K562 (cell line): ENCODE measurements around the gene STAT6. TPM values are rescaled to one million over a fixed set of nuclear protein-coding genes. Genes with fewer than 3 reads are reported as not detected.

Experiments
- ATAC-seq: fragments of 200-7000 bp; cut with Tn5 transposase; 3 replicates; pipeline ENCODE4 v1.9.1; 2020; ENCODE audit warnings: moderate library complexity
- BruUV-seq: library from RNA; stranded (reverse); fragments of 400-500 nt; replicated peaks from 2 replicates; lab custom pipeline; 2021; lab: Mats Ljungman, UMichigan
- CTCF ChIA-PET: fragments of 300-600 bp; formaldehyde crosslinking; extraction: SDS; loops from one replicate; lab custom pipeline; 2021; ENCODE audit warnings: low intra/inter-chr PET ratio; lab: Yijun Ruan, JAX
- POLR2A ChIA-PET: fragments of 300-600, 350-650 bp; sonication (Branson Sonifier 250); formaldehyde crosslinking; extraction: SDS; loops from one replicate; lab custom pipeline; 2021; ENCODE audit warnings: antibody characterized with exemption, inconsistent platforms; lab: Yijun Ruan, JAX
- DNase-seq, 4 experiments: peaks; one replicate each; pipeline versions ENCODE4 v3.0.0 to v3.0.0-alpha.2; 2011 to 2018; ENCODE audit warnings: low spot score in 3 of 4, mixed read lengths in 3 of 4; ENCODE audit errors: extremely low read depth in 1 of 4
- FAIRE-seq: peaks from 2 replicates; lab custom pipeline; 2011; peaks lifted over from hg19 to GRCh38; lab: Jason Lieb, UNC
- H2AFZ ChIP-seq: 2 replicates; pipeline ENCODE4 v1.6.0; 2011; ENCODE audit warnings: low read depth, low read length, control low read depth, inconsistent platforms
- H3K27ac ChIP-seq: fragments of 200-600 bp; 3 replicates; pipeline ENCODE4 v1.8.0; 2011; ENCODE audit warnings: low read depth, mild to moderate bottlenecking, control low read depth, inconsistent platforms, low read length, moderate library complexity, mixed read lengths; ENCODE audit errors: extremely low read depth
- H3K27me3 ChIP-seq, 2 experiments: fragments of 300-600 bp in 1 of 2; 2 replicates in 1 of 2; 3 replicates in 1 of 2; pipeline versions ENCODE4 v1.6.0 to v1.8.0; 2011; ENCODE audit warnings: inconsistent platforms in 2 of 2, low read length in 2 of 2, mild to moderate bottlenecking in 1 of 2, mixed read lengths in 1 of 2, moderate library complexity in 1 of 2; ENCODE audit not compliant: control insufficient read depth in 2 of 2, insufficient read depth in 2 of 2
- H3K36me3 ChIP-seq: fragments of 300-600 bp; 3 replicates; pipeline ENCODE4 v1.8.0; 2011; ENCODE audit warnings: mild to moderate bottlenecking, low read length, inconsistent platforms; ENCODE audit not compliant: control insufficient read depth, insufficient read depth
- H3K4me1 ChIP-seq, 2 experiments: fragments of 200-600 bp in 1 of 2; replicated peaks in 1 of 2; 2 replicates in 1 of 2; 3 replicates in 1 of 2; pipeline versions ENCODE4 v1.5.1 to v1.8.0; 2011; ENCODE audit warnings: inconsistent platforms in 2 of 2, low read length in 2 of 2, mild to moderate bottlenecking in 1 of 2, mixed read lengths in 1 of 2, moderate library complexity in 1 of 2; ENCODE audit not compliant: control insufficient read depth in 2 of 2, insufficient read depth in 2 of 2
- H3K4me2 ChIP-seq: 2 replicates; pipeline ENCODE4 v1.6.1; 2011; ENCODE audit warnings: low read length, control low read depth, inconsistent platforms, mixed read lengths; ENCODE audit not compliant: insufficient read depth
- H3K4me3 ChIP-seq: fragments of 200-600 bp; sonication (generic), shearing (Covaris generic); 2 replicates; pipeline ENCODE4 v1.5.1; 2016; ENCODE audit warnings: control low read depth, inconsistent platforms
- H3K79me2 ChIP-seq: fragments of 200-600 bp; 3 replicates; pipeline ENCODE4 v1.8.0; 2011; ENCODE audit warnings: low read length, inconsistent platforms; ENCODE audit not compliant: control insufficient read depth, insufficient read depth
- H3K9ac ChIP-seq, 2 experiments: 2 replicates each; pipeline versions ENCODE4 v1.6.0 to v1.6.1; 2011; ENCODE audit warnings: low read depth in 2 of 2, low read length in 2 of 2, control low read depth in 1 of 2, inconsistent platforms in 1 of 2, mild to moderate bottlenecking in 1 of 2, mixed read lengths in 1 of 2; ENCODE audit not compliant: insufficient read depth in 1 of 2
- H3K9me1 ChIP-seq: one replicate; pipeline ENCODE4 v1.6.0; 2011; ENCODE audit warnings: inconsistent platforms, mild to moderate bottlenecking, low read length, moderate library complexity; ENCODE audit not compliant: control insufficient read depth, insufficient read depth
- H3K9me3 ChIP-seq: replicated peaks from 2 replicates; pipeline ENCODE4 v1.5.1; 2011; ENCODE audit warnings: low read depth, low read length, inconsistent platforms; ENCODE audit not compliant: control insufficient read depth, insufficient read depth
- H4K20me1 ChIP-seq: replicated peaks from 2 replicates; pipeline ENCODE4 v1.6.1; 2011; ENCODE audit warnings: low read length, inconsistent platforms, mixed read lengths; ENCODE audit not compliant: control insufficient read depth, insufficient read depth
- CBX2 ChIP-seq: fragments of 200-600 bp; sonication (generic); IDR thresholded peaks from one replicate; pipeline ENCODE4 v1.6.1; 2012; ENCODE audit warnings: mild to moderate bottlenecking, low read length, inconsistent platforms; ENCODE audit not compliant: insufficient read depth, poor library complexity, severe bottlenecking
- CTCFL ChIP-seq: IDR thresholded peaks from 2 replicates; pipeline ENCODE4 v1.6.1; 2011; ENCODE audit warnings: borderline replicate concordance, low read depth, mild to moderate bottlenecking, moderate library complexity, low read length; ENCODE audit not compliant: insufficient read depth, poor library complexity, severe bottlenecking
- DDX20 ChIP-seq: fragments of 450-650 bp; IDR thresholded peaks from 2 replicates; pipeline ENCODE4 v1.6.1; 2016; ENCODE audit warnings: missing genetic modification characterization, low read depth, mild to moderate bottlenecking, missing compliant biosample characterization, moderate library complexity
- DPF2 ChIP-seq: fragments of 450-650 bp; IDR thresholded peaks from 2 replicates; pipeline ENCODE4 v1.6.1; 2016
- HMGXB4 ChIP-seq: sonication (generic); formaldehyde crosslinking; IDR thresholded peaks from 2 replicates; pipeline ENCODE4 v1.8.1; 2023; ENCODE audit warnings: mild to moderate bottlenecking, missing genetic modification reagents
- PBX2 ChIP-seq, 2 experiments: IDR thresholded peaks in 1 of 2; conservative IDR thresholded peaks in 1 of 2; 2 replicates each; pipeline ENCODE4 v1.6.1; 2016; ENCODE audit warnings: low read depth in 2 of 2, mild to moderate bottlenecking in 1 of 2, missing compliant biosample characterization in 1 of 2, missing genetic modification characterization in 1 of 2, moderate library complexity in 1 of 2
- RBM22 ChIP-seq: fragments of 200-400 bp; formaldehyde crosslinking; IDR thresholded peaks from 2 replicates; pipeline ENCODE4 v1.6.1; 2018; ENCODE audit warnings: low read length, low read depth; ENCODE audit not compliant: poor library complexity, severe bottlenecking
- STAT5B ChIP-seq: fragments of 250-450 bp; sonication (Bioruptor Pico); IDR thresholded peaks from 2 replicates; pipeline ENCODE4 v1.8.0; 2021; ENCODE audit warnings: mild to moderate bottlenecking, inconsistent platforms
- ZNF282 ChIP-seq: sonication (generic); formaldehyde crosslinking; IDR thresholded peaks from 2 replicates; pipeline ENCODE4 v1.8.1; 2023; ENCODE audit warnings: missing genetic modification reagents
- ZNF384 ChIP-seq: IDR thresholded peaks from 2 replicates; pipeline ENCODE4 v1.6.1; 2012; ENCODE audit warnings: low read depth, low read length, improper control_type of control experiment
- ZNF655 ChIP-seq: fragments of 250-450 bp; sonication (Bioruptor Pico); IDR thresholded peaks from 2 replicates; pipeline ENCODE4 v1.5.0; 2021
- WGBS: fragments of 100-300 bp; shearing (Covaris generic); methylation state at CpG from one replicate; pipeline ENCODE4 v1.1.6; 2016; ENCODE audit warnings: low coverage, mixed read lengths; ENCODE audit not compliant: insufficient coverage; ENCODE audit errors: missing lambda C conversion rate; 5-methylcytosine and 5-hydroxymethylcytosine counted together
- in situ Hi-C: fragments of 300-500 bp; cut with MboI; formaldehyde crosslinking; loops from 4 replicates; pipeline ENCODE4 v1.15.0; 2018; ENCODE audit warnings: inconsistent platforms, mixed read lengths
- intact Hi-C: fragments of 100-400 bp; cut with micrococcal nuclease; formaldehyde crosslinking; loops from 2 replicates; pipeline ENCODE4 v1.14.2; 2022
- polyA plus RNA-seq, 8 experiments: library from polyadenylated mRNA; depleted of rRNA in 4 of 8; stranded (reverse) in 5 of 8; unstranded in 3 of 8; fragments of >200 nt; fragmentation: Nextera tagmentation in 2 of 8; fragmentation: Illumina TruSeq in 1 of 8; extraction: Ambion mirVana in 2 of 8; extraction: Trizol in 1 of 8; gene quantifications; 2 replicates each; pipeline versions ENCODE4 v1.2.1 to v1.2.3, GENCODE V29; 2011 to 2014; ENCODE audit warnings: inconsistent platforms in 1 of 8, missing spikeins in 1 of 8
- total RNA-seq, 7 experiments: library from RNA; depleted of rRNA in 6 of 7; stranded (reverse); fragments of >200 nt in 6 of 7; fragmentation: Illumina TruSeq in 2 of 7; extraction: Trizol in 2 of 7; gene quantifications; 2 replicates each; pipeline versions ENCODE4 v1.2.1 to v1.2.3, GENCODE V29; 2011 to 2021; ENCODE audit warnings: low replicate concordance in 1 of 7

STAT6 gene
- total and polyA plus RNA-seq, 9 of the 15 experiments (the other 6 are each of a cell fraction or from before 2014, with no cell fraction given), result 2.4 to 49.5 (median 26.5) TPM

GRCh38 chr12:57127101-57127725 lies 16.1 kb upstream of the STAT6 start:
- no peak overlapping the region for H3K27ac ChIP-seq
- TF ChIP-seq HMGXB4 (CRISPR knock-in tag) (no peak), CTCFL (peak; percentile 88), DDX20 (no peak), CBX2 (no peak), PBX2 (CRISPR knock-in tag; IDR thresholded peaks at IDR 0.05; ENCODE audit: low read depth) (no peak), PBX2 (tag; conservative IDR thresholded peaks at IDR 0.05; ENCODE audit: low read depth) (no peak), ZNF384 (0 out of 2 replicates have a peak, but pooled peaks have one; percentile 42), STAT5B (no peak), RBM22 (no peak), ZNF282 (CRISPR knock-in tag) (no peak), DPF2 (peak; percentile 65; the same call in 1 of the 2 replicates), ZNF655 (CRISPR knock-in tag) (no peak)

More at GRCh38 chr12:57127101-57127725, 16.1 kb upstream of the STAT6 start:
- WGBS, result 3% methylated on average over 24 of the region's 26 CpGs
- ATAC-seq, result peak; percentile 91
- CTCF ChIA-PET, result interaction anchor here (0.6 to 1.2 kb wide), 4 partner anchors 47 to 69 kb away, joined by 3 to 5 read pairs (median 4); no protein-coding TSS in a partner anchor
- peak; percentile 74 for FAIRE-seq
- Histone ChIP-seq H3K36me3 (no peaks in the 10 kb centered on the region), H2AFZ (peak overlapping the region; percentile 91), H3K4me2 (peak overlapping the region; percentile 86), H3K9me1 (no peaks in the 10 kb centered on the region), H4K20me1 (no peaks in the 10 kb centered on the region), H3K4me1 (peaks cover 9 to 28% of the 10 kb centered on the region in 2 experiments), H3K9ac (peak overlapping the region; percentile 23 to 95; a peak in 3 of 4 replicates), H3K27me3 (no peaks in the 10 kb centered on the region), H3K9me3 (peaks cover 7% of the 10 kb centered on the region), H3K4me3 (peak overlapping the region; percentile 59), H3K79me2 (no peaks in the 10 kb centered on the region)
- POLR2A ChIA-PET, result interaction anchor here (0.8 to 1.5 kb wide), 7 partner anchors 9 to 66 kb away, joined by 3 to 6 read pairs (median 4); no protein-coding TSS in a partner anchor
- peak; percentile 66 to 88 (median 71) for DNase-seq
- no TSS peak for BruUV-seq
- in situ Hi-C loops (no loop called here), intact Hi-C loops (loop anchor here (10.0 kb wide), 1 partner anchor 118 kb away; no protein-coding TSS in a partner anchor)
